Measurements from ENCODE around the gene M6PR. TPM values are rescaled to one million over a fixed set of nuclear protein-coding genes. Genes with fewer than 3 reads are reported as not detected.

Gene M6PR
- total RNA-seq, result 100 to 1,000 TPM; 123 to 195 (median 176) TPM
- polyA plus RNA-seq, result 100 to 1,000 TPM; 239 to 248 TPM
- total RNA-seq, result 63.8 reads per million, percentile 76 among the genes with 10 or more reads in this experiment

DNA sequence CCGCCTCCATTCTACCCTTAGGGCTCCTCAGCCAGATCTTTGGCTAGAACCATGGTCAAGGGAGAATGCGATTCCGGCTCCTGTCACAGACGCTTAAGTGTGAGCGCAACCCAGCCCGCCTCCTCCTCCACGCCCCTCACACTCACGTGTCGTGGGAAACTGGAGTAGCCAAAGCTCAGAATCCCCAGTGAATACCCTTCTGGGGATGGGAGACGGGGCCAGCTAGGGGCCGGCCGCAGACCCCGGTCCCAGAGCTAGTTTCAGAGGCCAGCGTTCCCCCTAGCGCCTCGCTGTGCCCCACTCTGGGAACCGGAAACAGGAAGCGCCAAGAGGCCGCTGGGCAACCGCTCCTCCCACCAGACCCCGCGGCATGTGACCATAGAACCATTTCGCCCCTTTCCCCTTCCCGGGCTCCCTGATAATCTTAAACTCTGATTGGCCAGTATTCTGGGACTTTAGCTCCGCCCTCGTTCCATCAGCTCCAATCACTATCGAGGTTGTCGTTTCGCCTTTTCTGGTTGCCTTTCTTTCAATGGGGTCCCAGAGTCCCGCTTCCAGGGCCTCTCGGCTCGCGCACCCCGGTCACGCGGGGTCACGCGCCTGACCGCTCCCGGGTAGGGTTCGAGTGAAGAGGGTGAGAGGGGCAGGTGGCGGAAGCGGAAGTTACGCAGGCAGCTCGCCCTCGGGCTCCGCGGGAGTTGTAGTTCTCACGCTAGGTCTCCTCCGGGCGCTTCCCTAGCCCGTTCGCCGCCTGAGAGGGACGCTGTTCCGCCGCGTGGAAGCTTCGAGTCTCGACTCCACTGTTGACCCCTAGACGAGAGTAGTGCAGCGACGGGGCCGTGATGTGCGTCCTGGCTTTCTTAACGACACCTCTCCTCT lies at the start of gene M6PR:
M6PR (minus strand) TSS at position 304 of the 879 bp plus-strand sequence. CDS start 3,241 bp downstream, outside the sequence.
- ATAC-seq (peak; percentile 80), DNase-seq (peak; percentile 76 to 91 (median 89))
- H3K4me3 Mint-ChIP-seq, result peak within 1 kb of the TSS; percentile 83 to 99 (median 95)
- intact Hi-C loops (cut with micrococcal nuclease), result loop anchor here (1.0 to 5.0 kb wide), 17 partner anchors 23 to 998 kb away; partner anchors contain the start of genes RIMKLB (in 2 of the 2), KLRG1 (in 1 of the 2) and PHC1 (in 1 of the 2)
- Histone ChIP-seq H3K4me3 (ENCODE audit: low read length) (peak within 1 kb of the TSS; percentile 93), H3K27me3 (ENCODE audit: control insufficient read depth in 2 of 2, insufficient read depth in 2 of 2, low read length in 2 of 2) (no peaks in the 10 kb centered on the region), H3K36me3 (ENCODE audit: control insufficient read depth in 2 of 3, insufficient read depth in 3 of 3, low read length in 3 of 3) (peaks cover 3 to 25% (median 4%) of the 10 kb centered on the region in 3 experiments), H3K4me1 (ENCODE audit: control insufficient read depth in 2 of 2, insufficient read depth in 2 of 2, low read length in 2 of 2) (peaks cover 41 to 46% of the 10 kb centered on the region in 2 donors), H3K9me3 (ENCODE audit: control insufficient read depth in 2 of 3, low read length in 3 of 3) (no peaks in the 10 kb centered on the region), H3K27ac (ENCODE audit: low read depth, low read length) (peak within 1 kb of the TSS; percentile 92)
- H3K9me3 Mint-ChIP-seq, result peaks cover 0 to 7% (median 5%) of the 10 kb centered on the region in 11 donors
- POLR2A ChIA-PET, result interaction anchor here (0.6 to 8.9 kb wide), 20 partner anchors 11 to 800 kb away, joined by 3 to 148 read pairs (median 4); partner anchors contain the start of genes PHC1 and RIMKLB
- peak within 1 kb of the TSS; percentile 89 to 99 (median 96) for H3K27ac Mint-ChIP-seq
- peaks cover 47 to 73% (median 70%) of the 10 kb centered on the region in 7 donors for H3K4me1 Mint-ChIP-seq
- peaks cover 0 to 31% (median 11%) of the 10 kb centered on the region in 5 donors for H3K36me3 Mint-ChIP-seq
- no peaks in the 10 kb centered on the region for H3K27me3 Mint-ChIP-seq
- CTCF ChIA-PET, result interaction anchor here (0.5 to 15.2 kb wide), 13 partner anchors 9 to 738 kb away, joined by 3 to 287 read pairs (median 5); partner anchors contain the start of gene KLRG1

DNA sequence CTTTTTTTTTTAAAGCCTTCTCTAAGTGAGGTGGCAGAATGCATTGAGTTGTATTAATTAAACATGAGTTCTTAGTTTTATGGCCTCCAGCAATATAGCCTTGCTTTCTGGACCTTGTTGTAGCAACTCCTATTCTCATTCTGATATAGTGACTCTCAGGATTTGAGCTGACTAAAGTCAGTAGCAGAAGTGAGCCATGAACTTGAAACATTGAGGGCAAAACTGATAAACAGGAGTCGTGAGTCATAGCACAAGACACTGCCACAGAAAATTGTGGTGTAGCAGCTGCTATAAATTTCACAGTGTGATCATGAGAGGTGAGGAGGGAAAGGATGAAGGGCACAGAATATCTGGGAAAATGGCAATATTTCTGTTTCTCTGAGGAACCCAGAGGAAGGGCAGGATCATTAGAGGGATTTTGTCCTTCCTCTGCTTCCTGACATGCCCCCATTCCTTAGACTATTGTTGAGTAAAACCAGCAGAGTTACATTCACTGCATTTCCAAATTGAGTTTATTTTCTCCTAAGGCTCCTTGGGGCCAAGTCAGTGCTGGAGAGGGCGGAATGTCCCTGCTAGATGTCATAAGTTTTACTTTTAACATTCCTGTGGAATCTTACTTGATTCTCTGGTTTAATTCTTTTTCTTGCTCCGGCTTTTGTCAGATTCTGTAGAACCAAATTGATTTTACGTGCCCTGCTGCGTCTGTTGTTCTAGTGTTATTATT lies 47.4 kb upstream of the M6PR start:
- Histone ChIP-seq H3K9me3 (ENCODE audit: control insufficient read depth in 2 of 3, low read length in 3 of 3) (no peaks in the 10 kb centered on the region), H3K4me3 (ENCODE audit: low read length) (peak overlapping the region; percentile 25), H3K4me1 (ENCODE audit: control insufficient read depth in 2 of 2, insufficient read depth in 2 of 2, low read length in 2 of 2) (peaks cover 35 to 44% of the 10 kb centered on the region in 2 donors), H3K27me3 (ENCODE audit: control insufficient read depth in 2 of 2, insufficient read depth in 2 of 2, low read length in 2 of 2) (no peaks in the 10 kb centered on the region), H3K36me3 (ENCODE audit: control insufficient read depth in 2 of 3, insufficient read depth in 3 of 3, low read length in 3 of 3) (peaks cover 0 to 3% (median 0%) of the 10 kb centered on the region in 3 experiments), H3K27ac (ENCODE audit: low read depth, low read length) (no peak overlapping the region)
- ChIA-PET CTCF (interaction anchor here (1.1 kb wide), 1 partner anchor 40 kb away, joined by 5 read pairs; no protein-coding TSS in a partner anchor), POLR2A (interaction anchor here (0.7 to 2.0 kb wide), 7 partner anchors 9 to 46 kb away, joined by 3 to 13 read pairs (median 5); no protein-coding TSS in a partner anchor)
- Mint-ChIP-seq H3K27ac (peak overlapping the region in 8 of 9 donors; percentile 1 to 87 (median 60)), H3K9me3 (no peaks in the 10 kb centered on the region), H3K4me3 (peak overlapping the region in 8 of 10 donors; percentile 11 to 77 (median 33)), H3K36me3 (peaks cover 0 to 36% (median 14%) of the 10 kb centered on the region in 5 donors), H3K4me1 (peaks cover 20 to 80% (median 62%) of the 10 kb centered on the region in 7 donors), H3K27me3 (peaks cover 0 to 3% (median 0%) of the 10 kb centered on the region in 5 donors)
- intact Hi-C loops (cut with micrococcal nuclease), result loop anchor here (1.0 to 2.0 kb wide), 5 partner anchors 10 to 46 kb away; no protein-coding TSS in a partner anchor
- DNase-seq (peak in 1 of 9 donors; percentile 28), ATAC-seq (peak; percentile 65)

DNA sequence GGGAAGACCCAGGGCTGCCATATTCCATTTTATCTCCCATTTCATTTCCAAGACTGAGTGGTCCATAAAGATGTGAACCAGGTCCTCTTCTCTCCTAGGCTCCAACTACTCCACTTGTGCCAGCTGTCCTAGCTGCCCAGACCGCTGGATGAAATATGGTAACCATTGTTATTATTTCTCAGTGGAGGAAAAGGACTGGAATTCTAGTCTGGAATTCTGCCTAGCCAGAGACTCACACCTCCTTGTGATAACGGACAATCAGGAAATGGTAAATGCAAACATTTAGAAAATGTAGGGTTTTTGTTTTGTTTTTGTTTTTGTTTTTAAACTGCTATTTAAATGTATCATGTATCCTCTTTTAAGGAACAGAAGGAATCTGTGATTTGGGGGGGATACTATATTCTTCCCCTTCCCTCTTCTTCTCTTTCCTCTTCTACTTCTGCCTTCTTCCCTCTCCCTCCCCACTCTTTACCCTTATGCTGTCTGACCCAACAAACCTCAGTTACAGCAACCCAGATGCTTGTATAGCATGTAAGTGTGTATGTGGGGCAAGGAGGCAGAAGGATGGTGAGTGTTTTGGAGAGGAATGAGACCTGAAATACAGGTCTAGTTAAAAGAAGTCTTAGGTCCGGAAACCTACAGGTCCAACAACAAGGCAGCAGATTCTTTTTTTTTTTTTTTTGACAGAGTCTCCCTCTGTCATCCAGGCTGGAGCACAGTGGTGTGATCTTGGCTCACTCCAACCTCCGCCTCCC lies 45.8 kb upstream of the M6PR start:
- H3K36me3 Mint-ChIP-seq, result peaks cover 0 to 27% (median 7%) of the 10 kb centered on the region in 5 donors
- no peaks in the 10 kb centered on the region for H3K27me3 Mint-ChIP-seq
- DNase-seq (no peak), ATAC-seq (no peak)
- intact Hi-C loops (cut with micrococcal nuclease), result no loop called here
- H3K4me1 Mint-ChIP-seq, result peaks cover 23 to 77% (median 58%) of the 10 kb centered on the region in 7 donors
- H3K4me1 ChIP-seq (ENCODE audit: control insufficient read depth in 2 of 2, insufficient read depth in 2 of 2, low read length in 2 of 2), result peaks cover 31 to 38% of the 10 kb centered on the region in 2 donors
- no peaks in the 10 kb centered on the region for H3K27me3 ChIP-seq (ENCODE audit: control insufficient read depth in 2 of 2, insufficient read depth in 2 of 2, low read length in 2 of 2)
- H3K9me3 ChIP-seq (ENCODE audit: control insufficient read depth in 2 of 3, low read length in 3 of 3), result no peaks in the 10 kb centered on the region
- no peak overlapping the region for H3K27ac ChIP-seq (ENCODE audit: low read depth, low read length)
- no peaks in the 10 kb centered on the region for H3K9me3 Mint-ChIP-seq
- H3K4me3 ChIP-seq (ENCODE audit: low read length), result peak overlapping the region; percentile 19
- peak overlapping the region in 8 of 10 donors; percentile 24 to 81 (median 58) for H3K4me3 Mint-ChIP-seq
- peak overlapping the region in 8 of 9 donors; percentile 71 to 89 (median 88) for H3K27ac Mint-ChIP-seq
- ChIA-PET POLR2A (interaction anchor here (0.5 kb wide), 1 partner anchor 694 kb away, joined by 3 read pairs; no protein-coding TSS in a partner anchor), CTCF (interaction anchor here (0.7 kb wide), 1 partner anchor 44 kb away, joined by 3 read pairs; no protein-coding TSS in a partner anchor)
- peaks cover 0 to 3% (median 0%) of the 10 kb centered on the region in 3 experiments for H3K36me3 ChIP-seq (ENCODE audit: control insufficient read depth in 2 of 3, insufficient read depth in 3 of 3, low read length in 3 of 3)

DNA sequence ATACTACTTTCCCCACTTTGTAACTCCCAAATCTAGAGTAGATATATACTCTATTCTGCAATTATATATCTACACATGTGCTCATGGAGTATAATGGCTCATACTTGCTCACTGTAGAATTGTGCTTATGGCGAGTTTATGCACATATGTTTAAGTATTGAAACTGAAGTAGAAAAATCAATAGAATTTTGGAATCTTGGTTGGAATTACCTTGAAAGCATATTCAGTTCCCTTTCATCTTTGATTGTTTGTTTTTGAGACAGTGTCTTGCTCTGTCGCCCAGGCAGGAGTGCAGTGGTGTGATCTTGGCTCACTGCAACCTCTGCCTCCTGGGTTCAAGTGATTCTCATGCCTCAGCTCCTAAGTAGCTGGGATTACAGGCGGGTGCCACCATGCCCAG lies 44.4 kb upstream of the M6PR start:
- no peaks in the 10 kb centered on the region for H3K27me3 Mint-ChIP-seq

More for the DNA sequence above, 44.4 kb upstream of the M6PR start:
- H3K4me3 ChIP-seq (ENCODE audit: low read length), result peak overlapping the region; percentile 19
- H3K4me3 Mint-ChIP-seq, result peak overlapping the region in 8 of 10 donors; percentile 24 to 81 (median 65)
- H3K9me3 ChIP-seq (ENCODE audit: control insufficient read depth in 2 of 3, low read length in 3 of 3), result no peaks in the 10 kb centered on the region
- CTCF ChIA-PET, result interaction anchor here (2.7 to 2.9 kb wide), 2 partner anchors 43 to 45 kb away, joined by 11 to 20 read pairs; no protein-coding TSS in a partner anchor
- H3K4me1 ChIP-seq (ENCODE audit: control insufficient read depth in 2 of 2, insufficient read depth in 2 of 2, low read length in 2 of 2), result peaks cover 34 to 50% of the 10 kb centered on the region in 2 donors
- no peak for ATAC-seq
- POLR2A ChIA-PET, result interaction anchor here (0.8 to 1.9 kb wide), 6 partner anchors 9 to 44 kb away, joined by 3 to 5 read pairs (median 4); partner anchors contain the start of gene M6PR
- no peaks in the 10 kb centered on the region for H3K27me3 ChIP-seq (ENCODE audit: control insufficient read depth in 2 of 2, insufficient read depth in 2 of 2, low read length in 2 of 2)
- DNase-seq, result no peak
- intact Hi-C loops (cut with micrococcal nuclease), result no loop called here
- H3K36me3 Mint-ChIP-seq, result peaks cover 0 to 20% (median 7%) of the 10 kb centered on the region in 5 donors
- H3K4me1 Mint-ChIP-seq, result peaks cover 30 to 78% (median 67%) of the 10 kb centered on the region in 7 donors
- peak overlapping the region; percentile 1 for H3K27ac ChIP-seq (ENCODE audit: low read depth, low read length)
- peak overlapping the region in 8 of 9 donors; percentile 71 to 89 (median 88) for H3K27ac Mint-ChIP-seq
- H3K36me3 ChIP-seq (ENCODE audit: control insufficient read depth in 2 of 3, insufficient read depth in 3 of 3, low read length in 3 of 3), result peaks cover 0 to 3% (median 0%) of the 10 kb centered on the region in 3 experiments
- H3K9me3 Mint-ChIP-seq, result no peaks in the 10 kb centered on the region
